IMR-90 (cell line): ENCODE data around the gene ANKRD33B.

Experiments
- BHLHE40 ChIP-seq: fragments of 150-350 bp; IDR thresholded peaks from 2 replicates; pipeline ENCODE4 v1.6.1; 2016; ENCODE audit warnings: mild to moderate bottlenecking, low read depth, low read length
- CHD1 ChIP-seq: IDR thresholded peaks from 2 replicates; pipeline ENCODE4 v1.6.1; 2012; ENCODE audit warnings: low read depth, low read length, improper control_type of control experiment
- FOS ChIP-seq: fragments of 150-350 bp; IDR thresholded peaks from 2 replicates; pipeline ENCODE4 v1.6.1; 2016; ENCODE audit warnings: low read depth, low read length
- MAFK ChIP-seq: IDR thresholded peaks from 2 replicates; pipeline ENCODE4 v1.6.1; 2012; ENCODE audit warnings: low read depth, low read length, improper control_type of control experiment
- MAZ ChIP-seq: IDR thresholded peaks from 2 replicates; pipeline ENCODE4 v1.6.1; 2012; ENCODE audit warnings: low read depth, mild to moderate bottlenecking, low read length, improper control_type of control experiment, moderate library complexity, borderline replicate concordance
- MXI1 ChIP-seq: IDR thresholded peaks from 2 replicates; pipeline ENCODE4 v1.6.1; 2012; ENCODE audit warnings: low read depth, mild to moderate bottlenecking, low read length, moderate library complexity, borderline replicate concordance
- NFE2L2 ChIP-seq: fragments of 150-350 bp; IDR thresholded peaks from 2 replicates; pipeline ENCODE4 v1.6.1; 2016; ENCODE audit warnings: low read depth, mild to moderate bottlenecking, low read length
- POLR2A ChIP-seq: IDR thresholded peaks from 2 replicates; pipeline ENCODE4 v1.6.1; 2012; ENCODE audit warnings: mild to moderate bottlenecking, low read depth, low read length
- RAD21 ChIP-seq: IDR thresholded peaks from 2 replicates; pipeline ENCODE4 v1.6.1; 2012; ENCODE audit warnings: low read length, improper control_type of control experiment
- RFX5 ChIP-seq: IDR thresholded peaks from 2 replicates; pipeline ENCODE4 v1.8.0; 2012; ENCODE audit warnings: low read depth, mild to moderate bottlenecking, low read length, moderate library complexity
- SMC3 ChIP-seq: fragments of 150-350 bp; IDR thresholded peaks from 2 replicates; pipeline ENCODE4 v1.6.1; 2016; ENCODE audit warnings: low read depth, mild to moderate bottlenecking, antibody characterized with exemption, low read length, moderate library complexity
- TF ChIP-seq, protein P1 (sequence below): conservative IDR thresholded peaks from 2 replicates; pipeline ENCODE4 v1.5.1; 2012; ENCODE audit warnings: mild to moderate bottlenecking, low read depth, low read length, improper control_type of control experiment
- TF ChIP-seq, protein P2 (sequence below): fragments of 150-350 bp; IDR thresholded peaks from 2 replicates; pipeline ENCODE4 v1.6.1; 2016; ENCODE audit warnings: low read depth, mild to moderate bottlenecking, low read length, moderate library complexity, borderline replicate concordance
- TF ChIP-seq, protein P3 (sequence below): fragments of 150-350 bp; IDR thresholded peaks from 2 replicates; pipeline ENCODE4 v1.6.1; 2017; ENCODE audit warnings: mild to moderate bottlenecking, antibody characterized with exemption, low read length, low read depth

DNA sequence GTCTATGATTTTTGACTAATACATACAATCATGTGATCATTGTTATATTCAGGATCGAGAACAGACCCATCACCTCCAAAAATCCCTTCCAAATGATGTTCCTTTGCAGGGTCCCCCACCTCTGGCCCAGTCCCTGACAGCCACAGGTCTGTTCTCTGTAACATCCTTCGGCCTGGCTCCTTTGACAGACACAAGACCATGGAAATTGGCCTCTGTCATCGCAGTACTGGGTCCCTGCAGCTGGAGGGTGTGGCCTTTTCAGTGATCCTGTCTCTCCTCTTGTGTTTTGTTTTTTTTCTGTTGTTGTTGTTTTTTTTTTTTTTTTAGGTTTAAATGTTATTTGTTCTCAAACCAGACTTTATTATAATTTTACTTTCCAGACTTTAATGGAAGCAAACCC lies 27.4 kb upstream of the ANKRD33B start:
- TF ChIP-seq RFX5 (no peak), MAZ (no peak), POLR2A (no peak), RAD21 (no peak), MXI1 (no peak), BHLHE40 (no peak), SMC3 (no peak), FOS (no peak), MAFK (no peak), NFE2L2 (no peak), CHD1 (no peak)
- TF ChIP-seq, protein P1, sequence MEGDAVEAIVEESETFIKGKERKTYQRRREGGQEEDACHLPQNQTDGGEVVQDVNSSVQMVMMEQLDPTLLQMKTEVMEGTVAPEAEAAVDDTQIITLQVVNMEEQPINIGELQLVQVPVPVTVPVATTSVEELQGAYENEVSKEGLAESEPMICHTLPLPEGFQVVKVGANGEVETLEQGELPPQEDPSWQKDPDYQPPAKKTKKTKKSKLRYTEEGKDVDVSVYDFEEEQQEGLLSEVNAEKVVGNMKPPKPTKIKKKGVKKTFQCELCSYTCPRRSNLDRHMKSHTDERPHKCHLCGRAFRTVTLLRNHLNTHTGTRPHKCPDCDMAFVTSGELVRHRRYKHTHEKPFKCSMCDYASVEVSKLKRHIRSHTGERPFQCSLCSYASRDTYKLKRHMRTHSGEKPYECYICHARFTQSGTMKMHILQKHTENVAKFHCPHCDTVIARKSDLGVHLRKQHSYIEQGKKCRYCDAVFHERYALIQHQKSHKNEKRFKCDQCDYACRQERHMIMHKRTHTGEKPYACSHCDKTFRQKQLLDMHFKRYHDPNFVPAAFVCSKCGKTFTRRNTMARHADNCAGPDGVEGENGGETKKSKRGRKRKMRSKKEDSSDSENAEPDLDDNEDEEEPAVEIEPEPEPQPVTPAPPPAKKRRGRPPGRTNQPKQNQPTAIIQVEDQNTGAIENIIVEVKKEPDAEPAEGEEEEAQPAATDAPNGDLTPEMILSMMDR = no peak
- TF ChIP-seq, protein P2, sequence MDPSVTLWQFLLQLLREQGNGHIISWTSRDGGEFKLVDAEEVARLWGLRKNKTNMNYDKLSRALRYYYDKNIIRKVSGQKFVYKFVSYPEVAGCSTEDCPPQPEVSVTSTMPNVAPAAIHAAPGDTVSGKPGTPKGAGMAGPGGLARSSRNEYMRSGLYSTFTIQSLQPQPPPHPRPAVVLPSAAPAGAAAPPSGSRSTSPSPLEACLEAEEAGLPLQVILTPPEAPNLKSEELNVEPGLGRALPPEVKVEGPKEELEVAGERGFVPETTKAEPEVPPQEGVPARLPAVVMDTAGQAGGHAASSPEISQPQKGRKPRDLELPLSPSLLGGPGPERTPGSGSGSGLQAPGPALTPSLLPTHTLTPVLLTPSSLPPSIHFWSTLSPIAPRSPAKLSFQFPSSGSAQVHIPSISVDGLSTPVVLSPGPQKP = no peak
- TF ChIP-seq, protein P3, sequence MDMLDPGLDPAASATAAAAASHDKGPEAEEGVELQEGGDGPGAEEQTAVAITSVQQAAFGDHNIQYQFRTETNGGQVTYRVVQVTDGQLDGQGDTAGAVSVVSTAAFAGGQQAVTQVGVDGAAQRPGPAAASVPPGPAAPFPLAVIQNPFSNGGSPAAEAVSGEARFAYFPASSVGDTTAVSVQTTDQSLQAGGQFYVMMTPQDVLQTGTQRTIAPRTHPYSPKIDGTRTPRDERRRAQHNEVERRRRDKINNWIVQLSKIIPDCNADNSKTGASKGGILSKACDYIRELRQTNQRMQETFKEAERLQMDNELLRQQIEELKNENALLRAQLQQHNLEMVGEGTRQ = no peak
